ENCODE measurements around the gene PDE6C.

DNA sequence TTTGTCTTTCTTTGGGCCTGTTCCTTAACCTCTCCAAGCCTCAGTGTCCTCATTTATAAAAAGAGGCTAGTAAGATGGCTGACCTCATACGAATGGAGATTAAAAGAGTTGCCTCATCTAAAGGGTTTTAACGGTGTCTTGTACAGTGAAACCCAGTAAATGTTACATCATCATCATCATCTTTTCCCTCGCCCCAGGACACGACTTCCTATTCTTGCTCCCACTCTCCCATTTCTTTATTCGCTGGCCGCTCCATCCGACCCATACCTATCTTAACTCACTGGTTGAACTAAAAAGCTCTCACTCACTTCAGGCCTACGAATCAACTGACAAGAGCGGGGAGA, 89.5 kb downstream of the PDE6C start:
- TF ChIP-seq RFX5 (IDR thresholded peaks at IDR 0.05; ENCODE audit: low read length) (no peak), NRF1 (IDR thresholded peaks at IDR 0.05; ENCODE audit: low read depth, low read length) (no peak), RAD21 (IDR thresholded peaks at IDR 0.05; ENCODE audit: low read length) (no peak), POLR2AphosphoS5 (IDR thresholded peaks at IDR 0.05; ENCODE audit: low read depth, low read length) (no peak), EP300 (IDR thresholded peaks at IDR 0.05; ENCODE audit: borderline replicate concordance in 1 of 2, low read depth in 1 of 2, low read length in 1 of 2) (no peak), EZH2phosphoT487 (IDR thresholded peaks at IDR 0.05; ENCODE audit: borderline replicate concordance, low read depth) (no peak)
- TF ChIP-seq, protein P1, sequence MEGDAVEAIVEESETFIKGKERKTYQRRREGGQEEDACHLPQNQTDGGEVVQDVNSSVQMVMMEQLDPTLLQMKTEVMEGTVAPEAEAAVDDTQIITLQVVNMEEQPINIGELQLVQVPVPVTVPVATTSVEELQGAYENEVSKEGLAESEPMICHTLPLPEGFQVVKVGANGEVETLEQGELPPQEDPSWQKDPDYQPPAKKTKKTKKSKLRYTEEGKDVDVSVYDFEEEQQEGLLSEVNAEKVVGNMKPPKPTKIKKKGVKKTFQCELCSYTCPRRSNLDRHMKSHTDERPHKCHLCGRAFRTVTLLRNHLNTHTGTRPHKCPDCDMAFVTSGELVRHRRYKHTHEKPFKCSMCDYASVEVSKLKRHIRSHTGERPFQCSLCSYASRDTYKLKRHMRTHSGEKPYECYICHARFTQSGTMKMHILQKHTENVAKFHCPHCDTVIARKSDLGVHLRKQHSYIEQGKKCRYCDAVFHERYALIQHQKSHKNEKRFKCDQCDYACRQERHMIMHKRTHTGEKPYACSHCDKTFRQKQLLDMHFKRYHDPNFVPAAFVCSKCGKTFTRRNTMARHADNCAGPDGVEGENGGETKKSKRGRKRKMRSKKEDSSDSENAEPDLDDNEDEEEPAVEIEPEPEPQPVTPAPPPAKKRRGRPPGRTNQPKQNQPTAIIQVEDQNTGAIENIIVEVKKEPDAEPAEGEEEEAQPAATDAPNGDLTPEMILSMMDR (IDR thresholded peaks at IDR 0.05): no peak
- TF ChIP-seq, protein P2, sequence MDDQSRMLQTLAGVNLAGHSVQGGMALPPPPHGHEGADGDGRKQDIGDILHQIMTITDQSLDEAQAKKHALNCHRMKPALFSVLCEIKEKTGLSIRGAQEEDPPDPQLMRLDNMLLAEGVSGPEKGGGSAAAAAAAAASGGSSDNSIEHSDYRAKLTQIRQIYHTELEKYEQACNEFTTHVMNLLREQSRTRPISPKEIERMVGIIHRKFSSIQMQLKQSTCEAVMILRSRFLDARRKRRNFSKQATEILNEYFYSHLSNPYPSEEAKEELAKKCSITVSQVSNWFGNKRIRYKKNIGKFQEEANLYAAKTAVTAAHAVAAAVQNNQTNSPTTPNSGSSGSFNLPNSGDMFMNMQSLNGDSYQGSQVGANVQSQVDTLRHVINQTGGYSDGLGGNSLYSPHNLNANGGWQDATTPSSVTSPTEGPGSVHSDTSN (IDR thresholded peaks at IDR 0.05): no peak

All from SK-N-SH (cell line).